Measurements from ENCODE around the gene ADAR.

Gene ADAR

DNA sequence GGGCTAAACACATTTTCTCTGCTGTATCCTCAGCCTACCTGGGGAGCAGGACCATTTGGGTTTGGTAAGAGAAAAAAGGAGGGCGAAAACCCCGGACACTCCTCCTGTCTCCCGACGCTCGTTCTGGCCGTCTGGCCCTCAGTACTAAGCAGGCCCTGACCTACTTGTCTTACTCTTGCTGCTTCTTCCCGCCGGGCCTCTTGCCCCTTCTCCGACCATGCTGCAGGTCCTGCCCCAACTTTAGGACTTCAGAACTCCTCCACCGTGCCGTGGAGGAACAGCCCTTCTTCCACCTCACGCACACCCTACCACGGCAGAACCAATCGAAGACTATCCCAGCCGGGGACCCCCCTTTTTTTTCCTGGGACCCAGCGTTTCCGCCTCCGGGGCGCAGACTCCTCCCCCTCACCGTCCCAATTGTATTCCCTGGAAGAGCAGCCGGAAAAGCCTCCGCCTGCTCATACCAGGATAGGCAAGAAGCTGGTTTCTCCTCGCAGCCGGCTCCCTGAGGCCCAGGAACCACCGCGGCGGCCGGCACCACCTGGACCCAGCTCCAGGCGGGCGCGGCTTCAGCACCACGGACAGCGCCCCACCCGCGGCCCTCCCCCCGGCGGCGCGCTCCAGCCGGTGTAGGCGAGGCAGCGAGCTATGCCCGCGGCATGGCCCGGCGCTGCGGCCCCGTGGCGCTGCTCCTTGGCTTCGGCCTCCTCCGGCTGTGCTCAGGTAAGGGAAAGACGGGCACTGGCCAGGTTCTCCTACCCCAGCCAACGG lies 40.4 kb downstream of the ADAR start, which contains the start of gene CHRNB2:
TSS of gene CHRNB2 (plus strand) at position 393 of the 771 bp plus-strand sequence. CDS start at position 660, 267 bp downstream.
- H4K8ac ChIP-seq (ENCODE audit: low read depth, low read length) = no peak within 1 kb of the TSS
- peak within 1 kb of the TSS; percentile 16 for H3K23ac ChIP-seq (ENCODE audit: low read depth, low read length, poor library complexity)
- H3K4me1 ChIP-seq (ENCODE audit: control insufficient read depth in 2 of 2, insufficient read depth in 1 of 2, low read depth in 1 of 2, low read length in 2 of 2) = peaks cover 8 to 9% of the 10 kb centered on the region in 2 donors
- DNase-seq (ENCODE audit: low spot score) = peak; percentile 83
- H2BK5ac ChIP-seq (ENCODE audit: low read length) = no peak within 1 kb of the TSS
- peak within 1 kb of the TSS; percentile 49 for H3K14ac ChIP-seq (ENCODE audit: low read length)
- peak within 1 kb of the TSS; percentile 19 for H3K27ac ChIP-seq (replicated peaks; ENCODE audit: low read length)
- H2AK5ac ChIP-seq (ENCODE audit: low read depth, low read length) = no peak within 1 kb of the TSS
- no peak within 1 kb of the TSS for H2BK15ac ChIP-seq (ENCODE audit: low read length)
- H2AFZ ChIP-seq (ENCODE audit: low read length) = peak within 1 kb of the TSS; percentile 91
- peak within 1 kb of the TSS; percentile 85 for H3K4me2 ChIP-seq (ENCODE audit: insufficient read depth, low read length, poor library complexity, severe bottlenecking)
- H3K79me1 ChIP-seq (ENCODE audit: low read depth, low read length) = no peaks in the 10 kb centered on the region
- no peak within 1 kb of the TSS for H2BK120ac ChIP-seq (ENCODE audit: low read depth, low read length)
- H4K91ac ChIP-seq (ENCODE audit: low read depth, low read length, poor library complexity) = no peak within 1 kb of the TSS
- peak within 1 kb of the TSS; percentile 70 to 78 for H3K4me3 ChIP-seq (ENCODE audit: low read length in 2 of 2)
- no peak within 1 kb of the TSS for H2BK12ac ChIP-seq (ENCODE audit: low read length)
- no peaks in the 10 kb centered on the region for H3K9me3 ChIP-seq (replicated peaks in 1 of 2; ENCODE audit: control insufficient read depth in 2 of 2, insufficient read depth in 1 of 2, low read depth in 1 of 2, low read length in 2 of 2)
- peaks cover 0 to 12% (median 0%) of the 10 kb centered on the region in 3 experiments for H3K27me3 ChIP-seq (ENCODE audit: control insufficient read depth in 3 of 3, insufficient read depth in 3 of 3, low read depth in 1 of 3, low read length in 3 of 3)
- H3K4ac ChIP-seq (ENCODE audit: low read length) = no peak within 1 kb of the TSS
- H3K9ac ChIP-seq (ENCODE audit: low read depth, low read length, poor library complexity) = peak within 1 kb of the TSS; percentile 16
- H3K36me3 ChIP-seq (replicated peaks in 1 of 2; ENCODE audit: control insufficient read depth in 2 of 2, insufficient read depth in 2 of 2, low read length in 2 of 2) = peaks cover 3 to 29% of the 10 kb centered on the region in 2 donors
- H3K18ac ChIP-seq (ENCODE audit: low read length) = peak within 1 kb of the TSS; percentile 15
- WGBS, 2 donors (ENCODE audit: extremely low coverage in 2 of 2, insufficient read length in 2 of 2, insufficient replicate concordance in 1 of 2) = no CpG with 5 or more reads among the region's 53 CpGs

GRCh38 chr1:154565876-154566275 lies 42.1 kb downstream of the ADAR start:
- no peak overlapping the region for H2AK5ac ChIP-seq (ENCODE audit: low read depth, low read length)
- H3K4me3 ChIP-seq (ENCODE audit: low read length in 2 of 2) = no peak overlapping the region
- no peak overlapping the region for H3K9ac ChIP-seq (ENCODE audit: low read depth, low read length, poor library complexity)
- no peak overlapping the region for H3K4me2 ChIP-seq (ENCODE audit: insufficient read depth, low read length, poor library complexity, severe bottlenecking)
- H2BK12ac ChIP-seq (ENCODE audit: low read length) = no peak overlapping the region
- H2BK120ac ChIP-seq (ENCODE audit: low read depth, low read length) = no peak overlapping the region
- H3K9me3 ChIP-seq (replicated peaks in 1 of 2; ENCODE audit: control insufficient read depth in 2 of 2, insufficient read depth in 1 of 2, low read depth in 1 of 2, low read length in 2 of 2) = no peaks in the 10 kb centered on the region
- no peak overlapping the region for H4K91ac ChIP-seq (ENCODE audit: low read depth, low read length, poor library complexity)
- DNase-seq (ENCODE audit: low spot score) = no peak
- H3K79me1 ChIP-seq (ENCODE audit: low read depth, low read length) = no peaks in the 10 kb centered on the region
- no peak overlapping the region for H3K4ac ChIP-seq (ENCODE audit: low read length)
- H3K4me1 ChIP-seq (ENCODE audit: control insufficient read depth in 2 of 2, insufficient read depth in 1 of 2, low read depth in 1 of 2, low read length in 2 of 2) = peaks cover 8 to 9% of the 10 kb centered on the region in 2 donors
- no peak overlapping the region for H3K18ac ChIP-seq (ENCODE audit: low read length)
- H2BK5ac ChIP-seq (ENCODE audit: low read length) = no peak overlapping the region
- H3K36me3 ChIP-seq (replicated peaks in 1 of 2; ENCODE audit: control insufficient read depth in 2 of 2, insufficient read depth in 2 of 2, low read length in 2 of 2) = peaks cover 0 to 13% of the 10 kb centered on the region in 2 donors
- H2BK15ac ChIP-seq (ENCODE audit: low read length) = no peak overlapping the region
- H3K27me3 ChIP-seq (ENCODE audit: control insufficient read depth in 3 of 3, insufficient read depth in 3 of 3, low read depth in 1 of 3, low read length in 3 of 3) = peaks cover 0 to 12% (median 0%) of the 10 kb centered on the region in 3 experiments
- H3K27ac ChIP-seq (replicated peaks; ENCODE audit: low read length) = no peak overlapping the region
- no peak overlapping the region for H2AFZ ChIP-seq (ENCODE audit: low read length)
- H4K8ac ChIP-seq (ENCODE audit: low read depth, low read length) = no peak overlapping the region
- H3K23ac ChIP-seq (ENCODE audit: low read depth, low read length, poor library complexity) = no peak overlapping the region
- WGBS, 2 donors (ENCODE audit: extremely low coverage in 2 of 2, insufficient read length in 2 of 2, insufficient replicate concordance in 1 of 2) = no CpG with 5 or more reads among the region's 6 CpGs
- H3K14ac ChIP-seq (ENCODE audit: low read length) = no peak overlapping the region

DNA sequence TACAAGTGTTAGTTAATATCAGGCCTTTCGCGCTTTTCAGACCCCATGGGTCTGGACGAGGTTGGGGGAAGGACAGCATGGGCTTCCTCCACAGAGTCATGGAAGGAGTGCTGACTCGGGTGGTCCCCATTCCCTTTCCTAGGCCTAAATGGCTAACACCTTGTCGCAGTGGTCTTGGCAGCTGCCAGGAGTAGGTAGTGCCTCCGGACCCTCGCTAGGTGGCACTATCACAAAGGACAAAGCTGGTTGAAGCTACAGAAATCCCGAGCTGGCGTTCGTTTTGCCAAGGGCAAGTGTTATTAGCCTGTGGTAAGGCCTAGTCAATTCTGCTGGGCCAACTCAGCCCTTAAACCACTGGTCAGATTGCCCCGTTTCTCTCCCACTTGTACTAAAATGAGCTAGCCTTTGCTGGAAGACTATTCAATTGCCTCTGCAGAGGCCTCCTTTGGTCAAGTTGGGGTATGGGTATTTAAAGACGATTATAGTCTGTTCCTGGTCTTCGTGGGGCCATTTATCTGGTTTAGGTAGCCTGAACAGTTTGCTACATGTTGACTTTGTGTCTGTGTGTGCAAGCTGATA lies 48.4 kb downstream of the ADAR start:
- no CpG with 5 or more reads among the region's 13 CpGs for WGBS, 2 donors (ENCODE audit: extremely low coverage in 2 of 2, insufficient read length in 2 of 2, insufficient replicate concordance in 1 of 2)
- Histone ChIP-seq H3K36me3 (replicated peaks in 1 of 2; ENCODE audit: control insufficient read depth in 2 of 2, insufficient read depth in 2 of 2, low read length in 2 of 2) (peaks cover 12 to 23% of the 10 kb centered on the region in 2 donors), H4K91ac (ENCODE audit: low read depth, low read length, poor library complexity) (no peak overlapping the region), H2AK5ac (ENCODE audit: low read depth, low read length) (no peak overlapping the region), H3K14ac (ENCODE audit: low read length) (no peak overlapping the region), H3K9ac (ENCODE audit: low read depth, low read length, poor library complexity) (no peak overlapping the region), H2BK12ac (ENCODE audit: low read length) (no peak overlapping the region), H3K9me3 (replicated peaks in 1 of 2; ENCODE audit: control insufficient read depth in 2 of 2, insufficient read depth in 1 of 2, low read depth in 1 of 2, low read length in 2 of 2) (no peaks in the 10 kb centered on the region), H2BK120ac (ENCODE audit: low read depth, low read length) (no peak overlapping the region), H3K4me2 (ENCODE audit: insufficient read depth, low read length, poor library complexity, severe bottlenecking) (no peak overlapping the region), H3K4me3 (ENCODE audit: low read length in 2 of 2) (peak overlapping the region in 1 of 2 donors; percentile 83), H4K8ac (ENCODE audit: low read depth, low read length) (no peak overlapping the region), H3K79me1 (ENCODE audit: low read depth, low read length) (peaks cover 4% of the 10 kb centered on the region), H3K4me1 (ENCODE audit: control insufficient read depth in 2 of 2, insufficient read depth in 1 of 2, low read depth in 1 of 2, low read length in 2 of 2) (peaks cover 17% of the 10 kb centered on the region in 2 donors), H2BK15ac (ENCODE audit: low read length) (no peak overlapping the region), H2AFZ (ENCODE audit: low read length) (peak overlapping the region; percentile 95), H3K27me3 (ENCODE audit: control insufficient read depth in 3 of 3, insufficient read depth in 3 of 3, low read depth in 1 of 3, low read length in 3 of 3) (no peaks in the 10 kb centered on the region), H3K27ac (replicated peaks; ENCODE audit: low read length) (no peak overlapping the region), H3K4ac (ENCODE audit: low read length) (no peak overlapping the region), H3K23ac (ENCODE audit: low read depth, low read length, poor library complexity) (no peak overlapping the region), H2BK5ac (ENCODE audit: low read length) (no peak overlapping the region), H3K18ac (ENCODE audit: low read length) (no peak overlapping the region)
- DNase-seq (ENCODE audit: low spot score) = peak; percentile 89
